GM18858 (cell line): Measurements from ENCODE around the gene TMEM175.
"Not testable (repeated sequence)": the region's sequence is repeated elsewhere in the genome, so short reads cannot be mapped to it uniquely, and the experiment has no call there.

ENCODE experiments used
- ATAC-seq: cut with Tn5 transposase; IDR thresholded peaks from one replicate; pipeline ENCODE4 v1.9.1; 2021; ENCODE audit not compliant: unreplicated experiment

Gene TMEM175

GRCh38 chr4:915041-915474, 17.2 kb upstream of the TMEM175 start:
- ATAC-seq = no peak

- ATAC-seq = no peak
Measured at GRCh38 chr4:915595-915994, 16.7 kb upstream of the TMEM175 start.

GRCh38 chr4:917466-917865, 14.8 kb upstream of the TMEM175 start:
- no peak for ATAC-seq

GRCh38 chr4:917992-918391, 14.3 kb upstream of the TMEM175 start:
- no peak for ATAC-seq

GRCh38 chr4:918591-918990, 13.7 kb upstream of the TMEM175 start:
- not testable (repeated sequence) for ATAC-seq

GRCh38 chr4:919004-919680, 13.1 kb upstream of the TMEM175 start:
- ATAC-seq = not testable (repeated sequence)

- ATAC-seq = peak; percentile 48
Measured at GRCh38 chr4:921830-922331, 10.4 kb upstream of the TMEM175 start.

- no peak for ATAC-seq
Measured at GRCh38 chr4:924107-925096, 7.9 kb upstream of the TMEM175 start.

- ATAC-seq = no peak
Measured at GRCh38 chr4:925171-925570, 7.1 kb upstream of the TMEM175 start.

- ATAC-seq = no peak
Measured at GRCh38 chr4:925771-926500, 6.3 kb upstream of the TMEM175 start.

GRCh38 chr4:926538-926937, 5.7 kb upstream of the TMEM175 start:
- no peak for ATAC-seq

- not testable (repeated sequence) for ATAC-seq
Measured at GRCh38 chr4:927566-927965, 4.7 kb upstream of the TMEM175 start.

GRCh38 chr4:929096-929765, 3.0 kb upstream of the TMEM175 start:
- ATAC-seq = no peak

GRCh38 chr4:930028-930551, 2.2 kb upstream of the TMEM175 start:
- ATAC-seq = no peak

- ATAC-seq = no peak
Measured at GRCh38 chr4:930827-931193, 1.4 kb upstream of the TMEM175 start.

GRCh38 chr4:931194-931959, 883 bp upstream of the TMEM175 start:
- no peak for ATAC-seq

GRCh38 chr4:932713-933070, 432 bp downstream of the TMEM175 start:
- no peak for ATAC-seq

- ATAC-seq = not testable (repeated sequence)
Measured at GRCh38 chr4:939508-939907, 7.2 kb downstream of the TMEM175 start.

GRCh38 chr4:945274-946102, 13.2 kb downstream of the TMEM175 start:
- ATAC-seq = no peak
